ENCODE data around the gene AKR7A2.

DNA sequence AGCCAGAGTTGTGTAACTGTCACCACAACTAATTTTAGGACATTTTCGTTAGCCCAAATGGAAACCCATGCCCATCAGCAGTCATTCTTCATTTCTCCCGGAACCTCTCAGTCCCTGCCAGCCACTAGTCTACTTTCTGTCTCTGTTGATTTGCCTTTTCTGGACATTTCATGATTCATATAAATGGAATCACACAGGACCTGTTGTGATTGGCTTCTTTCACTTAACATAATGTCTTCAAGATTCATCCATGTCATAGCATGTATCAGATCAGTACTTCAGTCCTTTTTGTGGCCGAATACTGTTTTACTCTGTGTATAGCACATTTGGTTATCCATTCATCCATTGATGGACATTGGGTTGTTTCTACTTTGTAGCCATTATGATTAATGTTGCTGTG is 7.3 kb upstream of the AKR7A2 start:
- TF ChIP-seq POLR2A (IDR thresholded peaks at IDR 0.05) (no peak), CTCF (IDR thresholded peaks at IDR 0.05) (no peak)
